Measurements from ENCODE around the gene BLOC1S1.

The BLOC1S1 gene

DNA sequence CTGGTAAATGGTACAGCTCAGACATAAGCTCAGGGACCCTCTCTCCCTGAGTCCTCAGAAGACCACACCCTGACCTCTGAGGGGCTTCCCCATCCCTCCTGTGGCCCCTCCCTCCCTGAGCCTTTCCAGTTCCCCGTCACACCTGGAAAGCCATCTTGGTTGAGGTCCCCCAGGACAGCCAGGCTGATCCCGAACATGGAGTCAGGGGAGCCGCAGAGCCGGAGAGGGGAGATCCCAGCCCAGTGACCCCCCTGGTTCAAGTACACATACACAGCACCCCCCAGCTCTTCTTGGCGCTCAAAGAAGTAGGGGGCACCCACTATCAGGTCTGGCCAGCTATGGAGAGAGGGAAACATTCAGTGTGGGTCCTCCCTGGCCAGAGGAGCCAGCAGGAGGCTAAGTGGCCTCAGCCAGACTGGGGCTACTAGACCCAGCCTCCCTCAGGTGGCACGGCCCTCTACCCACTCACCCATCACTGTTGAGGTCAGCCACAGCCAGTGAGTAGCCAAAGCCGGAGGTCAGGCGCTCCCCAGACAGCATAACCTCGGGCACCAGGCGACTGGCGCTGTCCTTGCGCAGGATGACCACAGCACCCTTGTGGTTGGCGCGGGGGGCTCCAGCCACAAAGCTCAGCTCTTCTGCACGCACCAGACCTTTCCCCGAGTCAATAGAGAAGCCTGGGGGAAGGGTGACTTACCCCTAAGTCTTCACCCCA, 17.4 kb upstream of the BLOC1S1 start:
- 86% methylated on average over 16 of the region's 16 CpGs for WGBS
- no peak overlapping the region for H2BK5ac ChIP-seq (ENCODE audit: low read depth, low read length, poor library complexity, severe bottlenecking)
- H3K27me3 ChIP-seq (ENCODE audit: control insufficient read depth in 1 of 2, insufficient read depth in 1 of 2, low read length in 2 of 2) = peaks cover 0 to 26% of the 10 kb centered on the region in 2 experiments
- no peaks in the 10 kb centered on the region for H3K79me1 ChIP-seq (replicated peaks; ENCODE audit: low read length, poor library complexity, severe bottlenecking)
- H3K23ac ChIP-seq (ENCODE audit: low read length in 2 of 2) = no peak overlapping the region
- peaks cover 6% of the 10 kb centered on the region for H3K4me1 ChIP-seq (ENCODE audit: control insufficient read depth, insufficient read depth, low read depth, low read length)
- DNase-seq = no peak
- no peak overlapping the region for H3K14ac ChIP-seq (ENCODE audit: low read length in 2 of 2)
- H3K9ac ChIP-seq (ENCODE audit: low read length) = no peak overlapping the region
- H3K4me2 ChIP-seq (ENCODE audit: low read length, poor library complexity, severe bottlenecking) = no peak overlapping the region
- no peak overlapping the region for H2BK120ac ChIP-seq (ENCODE audit: low read depth, low read length)
- H3K4ac ChIP-seq (ENCODE audit: low read depth in 1 of 2, low read length in 2 of 2) = no peak overlapping the region
- H2AFZ ChIP-seq (ENCODE audit: low read depth, low read length) = no peak overlapping the region
- no peak overlapping the region for H2BK15ac ChIP-seq (ENCODE audit: low read depth, poor library complexity, severe bottlenecking)
- no peak overlapping the region for H3K27ac ChIP-seq (ENCODE audit: low read length, poor library complexity, severe bottlenecking)
- H3K9me3 ChIP-seq (ENCODE audit: control insufficient read depth, low read length) = no peaks in the 10 kb centered on the region
- no peak overlapping the region for H4K91ac ChIP-seq (ENCODE audit: low read length)
- H2BK12ac ChIP-seq (ENCODE audit: low read length in 2 of 2) = no peak overlapping the region
- H2AK5ac ChIP-seq (ENCODE audit: low read length, severe bottlenecking) = no peak overlapping the region
- peaks cover 0 to 77% of the 10 kb centered on the region in 2 experiments for H3K36me3 ChIP-seq (ENCODE audit: control insufficient read depth in 1 of 2, insufficient read depth in 2 of 2, low read depth in 1 of 2, low read length in 2 of 2)
- no peak overlapping the region for H3K18ac ChIP-seq (ENCODE audit: low read depth in 1 of 2, low read length in 2 of 2)
- H3K4me3 ChIP-seq (ENCODE audit: insufficient read depth in 1 of 2, low read depth in 1 of 2, low read length in 2 of 2) = no peak overlapping the region
- no peak overlapping the region for H4K8ac ChIP-seq (ENCODE audit: low read length)

DNA sequence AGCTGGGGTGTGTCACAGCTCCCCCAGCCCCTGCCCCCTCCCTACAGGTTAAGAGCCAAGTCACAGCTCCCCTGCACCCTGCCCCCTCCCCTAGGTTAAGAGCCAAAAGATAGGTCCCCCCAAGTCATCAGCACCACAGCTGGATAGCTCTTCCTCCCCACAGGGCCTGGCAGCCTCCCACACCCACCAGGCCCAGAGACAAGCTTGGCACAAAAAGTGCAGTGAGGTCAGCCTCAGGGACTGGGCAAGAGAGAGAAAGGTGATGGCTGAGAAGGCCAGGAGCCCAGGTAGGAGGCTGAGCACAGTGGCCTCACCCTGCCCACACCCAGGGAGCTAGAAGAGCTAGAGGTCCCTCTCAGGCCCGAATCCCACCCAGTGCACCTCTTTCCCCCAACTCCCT, 16.9 kb upstream of the BLOC1S1 start:
- H4K91ac ChIP-seq (ENCODE audit: low read length) = no peak overlapping the region
- no peak overlapping the region for H3K27ac ChIP-seq (ENCODE audit: low read length, poor library complexity, severe bottlenecking)
- H2BK15ac ChIP-seq (ENCODE audit: low read depth, poor library complexity, severe bottlenecking) = no peak overlapping the region
- H2AFZ ChIP-seq (ENCODE audit: low read depth, low read length) = no peak overlapping the region
- no peak overlapping the region for H3K18ac ChIP-seq (ENCODE audit: low read depth in 1 of 2, low read length in 2 of 2)
- no peak for DNase-seq
- no peak overlapping the region for H3K4me3 ChIP-seq (ENCODE audit: insufficient read depth in 1 of 2, low read depth in 1 of 2, low read length in 2 of 2)
- H3K23ac ChIP-seq (ENCODE audit: low read length in 2 of 2) = no peak overlapping the region
- H3K36me3 ChIP-seq (ENCODE audit: control insufficient read depth in 1 of 2, insufficient read depth in 2 of 2, low read depth in 1 of 2, low read length in 2 of 2) = peaks cover 0 to 71% of the 10 kb centered on the region in 2 experiments
- no peak overlapping the region for H3K14ac ChIP-seq (ENCODE audit: low read length in 2 of 2)
- no peak overlapping the region for H2BK5ac ChIP-seq (ENCODE audit: low read depth, low read length, poor library complexity, severe bottlenecking)
- H3K4me1 ChIP-seq (ENCODE audit: control insufficient read depth, insufficient read depth, low read depth, low read length) = peaks cover 6% of the 10 kb centered on the region
- WGBS = no CpG with 5 or more reads among the region's 1 CpG
- no peak overlapping the region for H3K4me2 ChIP-seq (ENCODE audit: low read length, poor library complexity, severe bottlenecking)
- H2BK120ac ChIP-seq (ENCODE audit: low read depth, low read length) = no peak overlapping the region
- H3K9ac ChIP-seq (ENCODE audit: low read length) = no peak overlapping the region
- H3K9me3 ChIP-seq (ENCODE audit: control insufficient read depth, low read length) = no peaks in the 10 kb centered on the region
- H2AK5ac ChIP-seq (ENCODE audit: low read length, severe bottlenecking) = no peak overlapping the region
- no peak overlapping the region for H4K8ac ChIP-seq (ENCODE audit: low read length)
- H3K4ac ChIP-seq (ENCODE audit: low read depth in 1 of 2, low read length in 2 of 2) = no peak overlapping the region
- H3K79me1 ChIP-seq (replicated peaks; ENCODE audit: low read length, poor library complexity, severe bottlenecking) = no peaks in the 10 kb centered on the region
- no peak overlapping the region for H2BK12ac ChIP-seq (ENCODE audit: low read length in 2 of 2)
- H3K27me3 ChIP-seq (ENCODE audit: control insufficient read depth in 1 of 2, insufficient read depth in 1 of 2, low read length in 2 of 2) = peaks cover 0 to 26% of the 10 kb centered on the region in 2 experiments

DNA sequence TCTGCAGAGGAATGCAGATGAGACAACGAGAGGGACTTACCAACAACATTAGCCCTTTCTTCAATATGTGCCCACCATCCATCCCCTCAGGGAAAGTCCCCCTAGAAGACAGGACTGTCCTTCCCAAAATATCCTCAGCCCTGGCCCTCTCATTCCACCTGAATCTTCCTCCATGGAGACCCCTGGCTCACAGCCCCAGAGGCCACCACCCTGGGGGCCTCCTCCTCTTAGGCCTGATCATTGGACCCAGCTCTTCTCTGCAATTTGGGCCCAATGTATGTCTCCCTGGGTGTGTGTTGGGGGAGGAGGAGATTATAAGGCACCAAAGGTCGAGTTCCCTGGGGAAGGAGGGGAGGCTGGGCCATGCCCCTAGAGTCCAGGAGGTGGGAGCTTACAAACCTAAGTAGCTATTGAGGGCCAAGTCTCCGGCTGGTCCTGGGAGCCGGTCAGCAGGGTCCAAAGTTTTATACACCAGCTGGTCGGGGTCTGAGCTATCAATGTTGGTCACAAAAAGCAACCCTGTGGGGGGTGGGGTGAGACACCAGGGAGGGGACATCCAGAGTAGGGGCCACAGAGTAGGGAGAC, 16.3 kb upstream of the BLOC1S1 start:
- H3K79me1 ChIP-seq (replicated peaks; ENCODE audit: low read length, poor library complexity, severe bottlenecking) = no peaks in the 10 kb centered on the region
- no peak overlapping the region for H2BK120ac ChIP-seq (ENCODE audit: low read depth, low read length)
- H2BK15ac ChIP-seq (ENCODE audit: low read depth, poor library complexity, severe bottlenecking) = no peak overlapping the region
- no peak overlapping the region for H3K23ac ChIP-seq (ENCODE audit: low read length in 2 of 2)
- no peak overlapping the region for H3K9ac ChIP-seq (ENCODE audit: low read length)
- H3K9me3 ChIP-seq (ENCODE audit: control insufficient read depth, low read length) = no peaks in the 10 kb centered on the region
- no peak overlapping the region for H3K27ac ChIP-seq (ENCODE audit: low read length, poor library complexity, severe bottlenecking)
- H3K18ac ChIP-seq (ENCODE audit: low read depth in 1 of 2, low read length in 2 of 2) = no peak overlapping the region
- DNase-seq = no peak
- peaks cover 0 to 26% of the 10 kb centered on the region in 2 experiments for H3K27me3 ChIP-seq (ENCODE audit: control insufficient read depth in 1 of 2, insufficient read depth in 1 of 2, low read length in 2 of 2)
- H3K4me1 ChIP-seq (ENCODE audit: control insufficient read depth, insufficient read depth, low read depth, low read length) = peaks cover 6% of the 10 kb centered on the region
- no peak overlapping the region for H2AK5ac ChIP-seq (ENCODE audit: low read length, severe bottlenecking)
- H4K8ac ChIP-seq (ENCODE audit: low read length) = no peak overlapping the region
- H3K4me2 ChIP-seq (ENCODE audit: low read length, poor library complexity, severe bottlenecking) = no peak overlapping the region
- H3K4ac ChIP-seq (ENCODE audit: low read depth in 1 of 2, low read length in 2 of 2) = no peak overlapping the region
- no peak overlapping the region for H3K4me3 ChIP-seq (ENCODE audit: insufficient read depth in 1 of 2, low read depth in 1 of 2, low read length in 2 of 2)
- WGBS = 65% methylated on average over 5 of the region's 5 CpGs
- peaks cover 0 to 65% of the 10 kb centered on the region in 2 experiments for H3K36me3 ChIP-seq (ENCODE audit: control insufficient read depth in 1 of 2, insufficient read depth in 2 of 2, low read depth in 1 of 2, low read length in 2 of 2)
- H2AFZ ChIP-seq (ENCODE audit: low read depth, low read length) = no peak overlapping the region
- no peak overlapping the region for H3K14ac ChIP-seq (ENCODE audit: low read length in 2 of 2)
- H2BK5ac ChIP-seq (ENCODE audit: low read depth, low read length, poor library complexity, severe bottlenecking) = no peak overlapping the region
- H2BK12ac ChIP-seq (ENCODE audit: low read length in 2 of 2) = no peak overlapping the region
- H4K91ac ChIP-seq (ENCODE audit: low read length) = no peak overlapping the region

DNA sequence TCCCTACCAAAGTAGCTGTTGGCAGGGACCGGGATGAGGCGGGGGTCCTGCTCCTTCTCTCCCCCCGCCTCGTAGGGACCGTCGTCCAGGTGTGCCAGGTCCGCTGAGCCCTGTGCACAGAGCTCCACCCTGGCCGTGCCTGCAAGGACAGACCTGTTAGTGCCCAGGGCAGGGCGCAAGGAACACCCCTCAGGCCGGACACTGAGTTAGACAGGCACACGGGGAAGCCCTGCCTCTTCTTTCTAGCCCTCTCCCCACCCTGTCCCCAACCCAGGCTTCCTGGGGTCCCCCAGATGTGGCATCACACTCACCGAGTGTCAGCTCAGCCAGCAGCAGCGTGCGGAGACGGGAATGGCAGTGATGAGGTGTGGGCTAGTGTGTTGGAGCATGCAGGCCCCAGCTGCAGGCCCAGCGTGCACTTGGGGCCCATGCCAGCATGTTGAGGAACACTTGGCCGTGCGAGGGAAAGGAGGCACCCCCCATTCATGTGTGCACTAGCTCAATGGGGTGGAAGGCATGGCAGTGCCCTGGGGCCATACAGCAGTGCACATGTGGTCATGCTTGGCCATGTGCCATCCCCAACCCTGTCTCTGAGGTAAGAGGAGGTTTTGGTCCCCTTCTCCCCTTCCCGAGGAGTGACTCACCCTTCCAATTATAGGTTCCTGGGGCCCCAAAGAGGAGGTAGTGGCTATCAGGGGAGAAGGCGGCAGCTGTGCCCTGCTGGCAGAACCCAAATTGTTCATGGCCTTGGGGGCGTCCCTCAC, 15.4 kb upstream of the BLOC1S1 start:
- no peak overlapping the region for H4K91ac ChIP-seq (ENCODE audit: low read length)
- H2BK5ac ChIP-seq (ENCODE audit: low read depth, low read length, poor library complexity, severe bottlenecking) = no peak overlapping the region
- H3K4me1 ChIP-seq (ENCODE audit: control insufficient read depth, insufficient read depth, low read depth, low read length) = peaks cover 6% of the 10 kb centered on the region
- H3K4me3 ChIP-seq (ENCODE audit: insufficient read depth in 1 of 2, low read depth in 1 of 2, low read length in 2 of 2) = no peak overlapping the region
- H3K27ac ChIP-seq (ENCODE audit: low read length, poor library complexity, severe bottlenecking) = no peak overlapping the region
- no peak for DNase-seq
- H2BK15ac ChIP-seq (ENCODE audit: low read depth, poor library complexity, severe bottlenecking) = no peak overlapping the region
- H3K9me3 ChIP-seq (ENCODE audit: control insufficient read depth, low read length) = no peaks in the 10 kb centered on the region
- peak overlapping the region in 1 of 2 experiments; percentile 49 for H3K14ac ChIP-seq (ENCODE audit: low read length in 2 of 2)
- no peak overlapping the region for H2AFZ ChIP-seq (ENCODE audit: low read depth, low read length)
- no peak overlapping the region for H3K18ac ChIP-seq (ENCODE audit: low read depth in 1 of 2, low read length in 2 of 2)
- H3K23ac ChIP-seq (ENCODE audit: low read length in 2 of 2) = no peak overlapping the region
- H4K8ac ChIP-seq (ENCODE audit: low read length) = no peak overlapping the region
- H3K9ac ChIP-seq (ENCODE audit: low read length) = no peak overlapping the region
- no peak overlapping the region for H3K4ac ChIP-seq (ENCODE audit: low read depth in 1 of 2, low read length in 2 of 2)
- no peak overlapping the region for H2BK12ac ChIP-seq (ENCODE audit: low read length in 2 of 2)
- 91% methylated on average over 20 of the region's 21 CpGs for WGBS
- peaks cover 0 to 56% of the 10 kb centered on the region in 2 experiments for H3K36me3 ChIP-seq (ENCODE audit: control insufficient read depth in 1 of 2, insufficient read depth in 2 of 2, low read depth in 1 of 2, low read length in 2 of 2)
- no peak overlapping the region for H2BK120ac ChIP-seq (ENCODE audit: low read depth, low read length)
- no peak overlapping the region for H3K4me2 ChIP-seq (ENCODE audit: low read length, poor library complexity, severe bottlenecking)
- no peak overlapping the region for H2AK5ac ChIP-seq (ENCODE audit: low read length, severe bottlenecking)
- peaks cover 0 to 33% of the 10 kb centered on the region in 2 experiments for H3K27me3 ChIP-seq (ENCODE audit: control insufficient read depth in 1 of 2, insufficient read depth in 1 of 2, low read length in 2 of 2)
- H3K79me1 ChIP-seq (replicated peaks; ENCODE audit: low read length, poor library complexity, severe bottlenecking) = no peaks in the 10 kb centered on the region

Data from mesenchymal stem cell (in vitro differentiated cells and primary cell).